Activated CD8-positive, alpha-beta memory T cell treated with anti-CD3 and anti-CD28 coated beads, Interleukin-2, amount 50 U/mL, for 24 hours (primary cell): ENCODE results near the gene CUL9.
"Not testable (repeated sequence)": the region's sequence is repeated elsewhere in the genome, so short reads cannot be mapped to it uniquely, and the experiment has no call there.

ENCODE experiments used
- DNase-seq: peaks from one replicate; pipeline ENCODE4 v3.0.0-alpha.2; 2020; ENCODE audit errors: extremely low read depth

Gene CUL9

DNA sequence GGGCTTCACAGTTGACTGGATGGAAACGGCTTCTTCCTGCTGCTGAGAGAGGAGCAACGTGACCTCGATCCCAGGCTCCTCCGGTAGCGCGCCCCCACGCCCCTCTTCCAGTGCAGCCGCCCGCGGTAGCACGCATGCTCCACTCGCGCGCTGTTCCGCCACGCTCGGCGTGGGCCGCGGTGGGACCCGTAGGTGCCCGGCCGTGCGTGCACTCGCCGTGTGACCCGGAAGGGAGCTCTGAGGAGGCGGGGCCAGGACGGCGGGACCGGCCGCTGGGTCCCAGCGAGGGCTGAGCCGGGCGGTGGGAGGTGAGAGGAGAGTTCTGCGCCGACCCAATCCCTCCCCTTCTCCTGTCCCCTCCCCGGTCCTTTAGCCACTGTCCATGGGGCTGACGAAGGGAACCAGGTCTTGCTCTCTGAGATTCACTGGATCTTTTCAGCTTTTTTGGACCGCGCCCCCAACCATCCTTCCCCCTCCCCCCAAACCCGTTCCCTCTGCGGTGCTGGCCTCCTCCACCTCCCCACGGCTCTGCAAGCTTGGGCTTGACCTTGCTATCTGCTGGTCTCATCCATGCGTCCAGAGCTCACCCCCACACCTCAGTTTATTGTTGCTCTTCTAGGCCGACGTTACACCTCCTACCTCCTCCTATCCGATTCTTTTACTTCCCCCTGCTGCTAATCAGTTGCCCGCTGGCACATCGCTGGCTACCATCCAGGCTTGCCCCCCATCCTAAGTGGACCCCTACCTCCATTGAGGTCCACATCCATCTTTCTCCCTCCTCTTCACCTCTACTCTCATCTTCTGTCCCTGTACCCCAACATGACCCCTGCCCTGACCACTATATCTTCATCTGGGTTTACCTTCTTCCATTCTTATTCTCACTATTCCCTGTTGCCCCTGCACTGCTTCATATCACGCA lies at the start of gene CUL9:
TSS of gene CUL9 (plus strand) at position 255 of the 919 bp plus-strand sequence. CDS start 2,115 bp downstream, outside the sequence.
- DNase-seq = no peak

DNA sequence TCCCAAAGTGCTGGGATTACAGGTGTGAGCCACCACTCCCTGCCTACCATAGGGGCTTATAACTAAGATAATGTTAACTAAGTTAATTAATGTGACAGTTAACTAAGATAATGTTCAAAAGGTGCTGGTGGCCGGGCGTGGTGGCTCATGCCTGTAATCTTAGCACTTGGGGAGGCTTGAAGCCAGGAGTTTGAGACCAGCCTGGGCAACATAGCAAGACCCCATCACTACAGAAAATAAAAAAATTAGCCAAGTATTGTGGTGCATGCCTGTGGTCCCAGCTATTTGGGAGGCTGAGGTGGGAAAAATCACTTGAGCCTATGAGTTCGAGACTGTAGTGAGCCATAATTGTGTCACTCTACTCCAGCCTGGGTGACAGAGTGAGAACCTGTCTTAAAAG lies 43.7 kb upstream of the CUL9 start:
- no peak for DNase-seq

DNA sequence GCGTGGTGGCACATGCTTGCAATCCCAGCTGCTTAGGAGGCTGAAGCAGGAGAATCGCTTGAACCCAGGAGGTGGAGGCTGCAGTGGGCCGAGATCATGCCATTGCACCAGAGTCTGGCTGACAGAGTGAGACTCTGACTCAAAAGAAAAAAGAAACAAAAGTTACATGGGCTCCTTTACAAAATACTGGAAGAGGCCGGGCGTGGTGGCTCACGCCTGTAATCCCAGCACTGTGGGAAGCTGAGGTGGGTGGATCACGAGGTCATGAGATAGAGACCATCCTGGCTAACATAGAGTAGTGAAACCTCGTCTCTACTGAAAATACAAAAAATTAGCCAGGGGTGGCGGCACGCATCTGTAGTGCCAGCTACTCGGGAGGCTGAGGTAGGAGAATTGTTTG lies 42.0 kb upstream of the CUL9 start:
- DNase-seq = not testable (repeated sequence)

DNA sequence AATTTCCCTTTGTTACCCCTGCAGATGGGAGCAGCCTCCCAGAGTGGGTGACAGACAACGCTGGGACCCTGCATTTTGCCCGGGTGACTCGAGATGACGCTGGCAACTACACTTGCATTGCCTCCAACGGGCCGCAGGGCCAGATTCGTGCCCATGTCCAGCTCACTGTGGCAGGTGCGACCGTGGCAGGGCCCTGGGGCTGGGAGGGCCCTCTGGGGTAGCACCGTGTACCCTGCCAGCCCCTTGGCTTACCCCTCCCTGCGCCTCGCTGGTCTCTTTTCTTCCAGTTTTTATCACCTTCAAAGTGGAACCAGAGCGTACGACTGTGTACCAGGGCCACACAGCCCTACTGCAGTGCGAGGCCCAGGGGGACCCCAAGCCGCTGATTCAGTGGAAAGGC lies 40.4 kb upstream of the CUL9 start:
- no peak for DNase-seq

- DNase-seq = no peak
Observed at GRCh38 chr6:43142101-43142500, 39.9 kb upstream of the CUL9 start.

DNA sequence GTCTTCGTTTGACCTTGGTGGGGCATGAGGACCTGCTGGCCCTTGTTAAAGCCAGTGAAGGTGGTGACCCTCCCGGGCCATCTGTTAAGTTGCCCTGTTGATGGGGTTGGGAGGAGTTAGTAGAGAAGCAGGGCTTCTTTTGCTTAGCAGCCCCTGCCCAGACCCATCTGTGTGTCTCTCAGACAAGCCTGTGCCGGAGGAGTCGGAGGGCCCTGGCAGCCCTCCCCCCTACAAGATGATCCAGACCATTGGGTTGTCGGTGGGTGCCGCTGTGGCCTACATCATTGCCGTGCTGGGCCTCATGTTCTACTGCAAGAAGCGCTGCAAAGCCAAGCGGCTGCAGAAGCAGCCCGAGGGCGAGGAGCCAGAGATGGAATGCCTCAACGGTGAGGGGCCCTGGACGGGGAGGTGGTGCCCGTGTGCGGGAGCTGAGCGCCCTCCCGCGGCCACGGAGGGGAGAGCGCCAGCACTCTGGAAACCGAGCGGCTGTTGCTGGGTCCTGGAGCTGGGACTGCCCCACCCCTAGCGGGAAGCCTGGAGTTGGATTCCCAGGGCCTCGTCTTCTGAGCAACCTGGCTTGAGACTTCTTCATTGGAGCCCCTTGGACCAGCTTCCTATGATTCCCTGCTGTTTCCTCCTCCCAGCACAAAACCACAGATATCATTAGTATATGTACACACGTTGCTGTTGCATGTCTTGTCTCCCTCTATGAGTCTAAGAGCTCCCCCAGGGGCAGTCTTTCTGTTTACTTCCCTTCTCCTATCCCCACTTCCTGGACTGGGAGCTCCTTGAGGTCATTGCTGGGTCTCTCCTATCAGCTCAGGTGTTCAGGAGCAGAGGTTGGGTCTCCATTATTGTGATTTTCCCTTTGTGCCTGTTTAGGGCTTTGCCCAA lies 38.5 kb upstream of the CUL9 start:
- DNase-seq = peak; percentile 31

DNA sequence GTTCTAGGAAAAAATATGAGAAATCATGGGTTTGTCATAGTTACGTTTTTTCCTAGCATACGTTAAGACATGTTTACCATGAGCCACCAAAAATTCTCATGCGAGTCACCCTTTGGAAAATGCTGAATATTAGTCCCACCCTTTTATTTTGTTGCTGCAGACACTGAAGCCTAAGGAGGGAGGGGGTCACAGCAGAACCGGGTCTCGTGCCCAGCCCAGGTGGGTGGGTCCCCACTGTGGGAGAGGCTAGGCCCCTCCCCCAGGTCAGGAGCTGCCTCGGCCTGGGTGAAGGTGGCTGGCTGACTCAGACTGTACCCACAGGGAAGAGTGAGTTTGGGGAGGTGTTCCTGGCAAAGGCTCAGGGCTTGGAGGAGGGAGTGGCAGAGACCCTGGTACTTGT lies 37.1 kb upstream of the CUL9 start:
- DNase-seq = no peak

GRCh38 chr6:43146261-43146660 lies 35.7 kb upstream of the CUL9 start:
- no peak for DNase-seq

- DNase-seq = no peak
Observed at GRCh38 chr6:43146709-43147688, 35.0 kb upstream of the CUL9 start.

DNA sequence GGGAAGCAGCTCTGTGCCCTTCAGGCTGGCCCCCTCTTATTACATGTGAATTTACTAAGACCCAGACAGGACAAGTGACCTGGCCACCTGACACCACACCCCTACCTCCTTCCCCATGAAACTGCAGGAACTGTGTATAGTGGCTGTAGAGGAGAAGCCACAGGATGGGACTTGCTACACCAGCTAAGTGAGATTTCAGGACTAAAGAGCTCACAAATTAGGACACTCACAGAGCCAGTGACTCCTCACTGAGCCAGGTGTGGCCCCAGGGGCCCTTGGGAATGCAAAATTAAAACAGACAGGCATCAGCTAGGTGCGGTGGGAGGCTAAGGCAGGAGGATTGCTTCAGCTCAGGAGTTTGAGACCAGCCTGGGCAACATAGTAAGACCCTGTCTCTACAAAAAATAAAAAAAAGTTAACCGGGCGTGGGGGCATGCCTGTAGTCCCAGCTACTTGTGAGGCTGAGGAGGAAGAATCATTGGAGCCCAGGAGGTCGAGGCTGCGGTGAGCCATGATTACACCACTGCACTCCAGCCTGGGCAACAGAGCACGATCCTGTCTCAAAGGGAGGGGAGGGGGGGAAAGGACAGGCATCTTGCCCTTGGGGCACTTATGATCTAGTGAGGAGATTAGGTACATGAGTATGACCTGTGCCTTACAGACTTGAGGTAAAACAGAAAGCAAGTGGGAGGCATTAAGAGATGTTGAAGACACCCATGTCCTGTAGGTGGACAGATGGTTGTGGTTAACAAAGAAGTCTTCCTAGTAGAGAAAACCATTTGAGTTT lies 34.1 kb upstream of the CUL9 start:
- DNase-seq = no peak

- DNase-seq = no peak
Observed at GRCh38 chr6:43149265-43149664, 32.7 kb upstream of the CUL9 start.

GRCh38 chr6:43150051-43150751 lies 31.8 kb upstream of the CUL9 start:
- no peak for DNase-seq

GRCh38 chr6:43159599-43159998 lies 22.4 kb upstream of the CUL9 start:
- no peak for DNase-seq

- DNase-seq = no peak
Observed at GRCh38 chr6:43163899-43164298, 18.1 kb upstream of the CUL9 start.

DNA sequence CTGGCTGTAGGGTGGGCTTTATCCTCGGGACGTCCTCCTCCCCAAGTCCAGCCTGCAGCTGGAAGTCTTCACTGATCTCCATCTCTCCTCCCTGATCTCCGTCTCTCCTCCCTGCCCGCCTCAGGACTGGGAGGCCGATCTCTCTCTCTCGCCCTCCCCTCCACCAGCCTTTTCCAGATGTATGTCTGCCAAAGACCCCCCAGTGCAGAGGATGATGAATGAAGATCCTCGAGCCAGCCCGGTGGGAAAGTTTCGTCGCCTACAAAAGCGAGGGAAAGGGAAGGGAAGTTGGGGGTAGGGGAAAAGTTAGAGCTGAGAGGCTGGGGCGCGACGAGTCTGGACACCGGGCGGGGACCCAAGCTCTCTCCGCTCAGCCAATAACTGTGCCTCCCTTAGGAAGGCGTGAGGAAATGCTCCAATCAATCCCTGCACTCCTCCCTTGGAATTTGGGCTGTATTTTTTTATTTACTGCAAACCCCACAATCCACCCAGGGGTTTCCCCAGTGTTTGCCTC lies 11.5 kb upstream of the CUL9 start:
- DNase-seq = no peak

DNA sequence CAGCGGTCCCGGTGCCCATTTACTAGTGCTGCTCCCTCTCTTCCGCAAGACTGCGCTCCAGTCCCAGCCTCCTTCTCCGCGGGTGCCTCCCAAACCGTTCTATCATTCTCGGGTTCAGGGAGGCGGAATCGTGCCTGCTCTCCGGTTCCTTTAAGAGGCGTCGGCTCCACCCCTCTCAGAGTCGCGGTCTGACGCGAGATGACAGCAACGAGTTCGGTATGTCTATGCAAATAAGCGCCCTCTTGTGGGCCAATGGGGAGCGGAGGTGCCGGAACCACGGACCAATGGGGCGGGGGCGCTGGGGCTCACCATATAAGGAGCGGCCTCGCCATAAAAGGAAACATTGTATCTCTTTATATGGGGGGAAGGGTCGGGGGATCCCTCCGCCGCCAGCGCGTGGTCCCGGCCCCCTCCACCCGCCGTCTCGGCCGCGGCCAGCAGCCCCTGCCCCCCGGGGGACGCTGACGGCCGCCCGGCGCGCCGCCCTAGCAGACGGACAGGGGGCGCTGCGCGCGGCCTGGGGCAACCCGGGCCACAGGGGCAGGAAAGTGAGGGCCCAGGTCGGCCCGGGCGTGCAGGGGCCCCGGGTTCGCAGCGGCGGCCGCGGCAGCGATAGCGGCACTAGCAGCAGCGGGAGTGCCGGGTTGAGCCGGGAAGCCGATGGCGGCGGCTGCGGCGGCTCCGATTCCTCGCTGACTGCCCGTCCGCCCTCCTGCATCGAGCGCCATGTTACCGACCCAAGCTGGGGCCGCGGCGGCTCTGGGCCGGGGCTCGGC lies 10.9 kb upstream of the CUL9 start, which contains the start of gene SRF:
TSS of gene SRF (plus strand) at position 339 of the 776 bp plus-strand sequence. CDS start at position 727, 388 bp downstream.
- DNase-seq = peak; percentile 99

DNA sequence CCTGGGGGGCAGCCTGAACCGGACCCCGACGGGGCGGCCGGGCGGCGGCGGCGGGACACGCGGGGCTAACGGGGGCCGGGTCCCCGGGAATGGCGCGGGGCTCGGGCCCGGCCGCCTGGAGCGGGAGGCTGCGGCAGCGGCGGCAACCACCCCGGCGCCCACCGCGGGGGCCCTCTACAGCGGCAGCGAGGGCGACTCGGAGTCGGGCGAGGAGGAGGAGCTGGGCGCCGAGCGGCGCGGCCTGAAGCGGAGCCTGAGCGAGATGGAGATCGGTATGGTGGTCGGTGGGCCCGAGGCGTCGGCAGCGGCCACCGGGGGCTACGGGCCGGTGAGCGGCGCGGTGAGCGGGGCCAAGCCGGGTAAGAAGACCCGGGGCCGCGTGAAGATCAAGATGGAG lies 10.3 kb upstream of the CUL9 start:
- no peak for DNase-seq

DNA sequence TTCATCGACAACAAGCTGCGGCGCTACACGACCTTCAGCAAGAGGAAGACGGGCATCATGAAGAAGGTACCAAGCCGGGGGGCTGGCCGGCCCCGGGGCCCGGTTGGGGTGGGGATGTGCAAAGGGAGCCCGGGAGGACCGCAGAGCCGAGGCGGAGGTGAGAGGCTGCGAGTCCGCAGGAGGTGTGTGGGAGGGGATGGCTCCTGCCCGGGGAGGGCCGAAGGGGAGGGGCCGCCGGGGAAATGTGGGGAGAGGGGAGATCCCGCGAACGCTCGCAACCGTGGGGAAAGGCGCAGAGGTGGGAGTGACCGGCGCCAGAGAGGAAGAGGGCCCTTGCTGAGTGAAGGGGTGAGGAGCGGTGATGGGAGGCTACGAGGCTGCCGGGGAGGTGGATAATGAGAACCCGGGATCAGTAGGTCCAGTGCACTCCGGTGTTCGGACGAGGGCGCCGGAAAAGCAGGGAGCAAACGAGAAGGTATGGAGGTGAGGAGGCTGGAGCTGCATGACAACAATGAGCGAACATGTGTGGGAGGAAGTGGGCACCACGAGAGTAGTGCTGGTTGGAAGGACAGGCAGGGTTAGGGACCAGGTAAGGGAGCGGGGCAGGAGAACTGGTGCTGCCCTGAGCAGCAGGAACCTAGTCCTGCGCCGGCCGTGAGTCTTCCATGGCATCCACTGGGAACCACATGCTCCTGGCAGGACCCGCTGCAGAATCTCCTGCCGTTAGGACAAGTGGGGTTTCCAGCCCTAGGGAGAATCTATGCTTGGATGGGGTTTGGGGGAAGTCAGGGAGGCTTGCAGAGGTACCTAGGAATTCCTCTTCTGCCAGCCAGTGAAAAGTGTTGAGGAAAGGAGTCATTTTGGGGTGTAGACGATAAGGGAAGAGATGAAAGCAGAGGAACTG lies 9.6 kb upstream of the CUL9 start:
- DNase-seq = no peak
